Measurements from ENCODE around the gene SYTL3. TPM values are rescaled to one million over a fixed set of nuclear protein-coding genes. Genes with fewer than 3 reads are reported as not detected.

Gene SYTL3
- total and polyA plus RNA-seq, 2 experiments from 2014 or later, result 0.07 TPM; not detected in 1

GRCh38 chr6:158762787-158763433, 113.1 kb downstream of the SYTL3 start:
- H3K36me3 Mint-ChIP-seq (ENCODE audit: low read depth), result peaks cover 37% of the 10 kb centered on the region
- no peak overlapping the region for H3K4me3 Mint-ChIP-seq
- Histone ChIP-seq H3K4me3 (no peak overlapping the region), H3K36me3 (ENCODE audit: insufficient read depth) (peaks cover 23% of the 10 kb centered on the region), H3K9me2 (ENCODE audit: insufficient read depth) (no peaks in the 10 kb centered on the region), H3K27me3 (ENCODE audit: insufficient read depth) (no peaks in the 10 kb centered on the region), H3K27ac (ENCODE audit: low read depth) (peak overlapping the region; percentile 67), H3K4me2 (no peak overlapping the region), H4K20me1 (replicated peaks; ENCODE audit: insufficient read depth) (peaks cover 12% of the 10 kb centered on the region), H2AFZ (no peak overlapping the region), H3F3A (replicated peaks; ENCODE audit: low read depth) (peaks cover 45% of the 10 kb centered on the region), H3K79me2 (replicated peaks; ENCODE audit: insufficient read depth) (no peaks in the 10 kb centered on the region), H3K4me1 (ENCODE audit: insufficient read depth) (peaks cover 9% of the 10 kb centered on the region)
- H3K27ac Mint-ChIP-seq, result peak overlapping the region; percentile 15; the same call in 1 of the 2 replicates
- peaks cover 23% of the 10 kb centered on the region for H3K4me1 Mint-ChIP-seq
- no peak for TF ChIP-seq EZH2 (IDR thresholded peaks at IDR 0.05; ENCODE audit: low read depth, unreplicated experiment)
- peak; percentile 20; the same call in 1 of the 2 replicates for TF ChIP-seq POLR2AphosphoS5 (IDR thresholded peaks at IDR 0.05; ENCODE audit: low read depth)
- peak; percentile 20 for DNase-seq (ENCODE audit: low spot score)
- H3K27me3 Mint-ChIP-seq (ENCODE audit: insufficient read depth, low read depth, poor library complexity), result peaks cover 27% of the 10 kb centered on the region
- peak; percentile 5 for ATAC-seq
- peaks cover 2% of the 10 kb centered on the region; the same call in 2 of the 3 replicates for H3K9me3 Mint-ChIP-seq

GRCh38 chr6:158763434-158764182, 113.8 kb downstream of the SYTL3 start:
- Mint-ChIP-seq H3K27me3 (ENCODE audit: insufficient read depth, low read depth, poor library complexity) (peaks cover 27% of the 10 kb centered on the region), H3K4me3 (no peak overlapping the region), H3K27ac (peak overlapping the region; percentile 67), H3K9me3 (peaks cover 2% of the 10 kb centered on the region; the same call in 2 of the 3 replicates), H3K36me3 (ENCODE audit: low read depth) (peaks cover 44% of the 10 kb centered on the region), H3K4me1 (peaks cover 16% of the 10 kb centered on the region)
- Histone ChIP-seq H3K36me3 (ENCODE audit: insufficient read depth) (peaks cover 30% of the 10 kb centered on the region), H3F3A (replicated peaks; ENCODE audit: low read depth) (peaks cover 50% of the 10 kb centered on the region), H3K4me1 (ENCODE audit: insufficient read depth) (peaks cover 2% of the 10 kb centered on the region; the same call in 1 of the 2 replicates), H3K4me3 (no peak overlapping the region), H3K9me2 (ENCODE audit: insufficient read depth) (no peaks in the 10 kb centered on the region), H2AFZ (no peak overlapping the region), H3K79me2 (replicated peaks; ENCODE audit: insufficient read depth) (no peaks in the 10 kb centered on the region), H3K27me3 (ENCODE audit: insufficient read depth) (no peaks in the 10 kb centered on the region), H3K27ac (ENCODE audit: low read depth) (peak overlapping the region; percentile 67), H4K20me1 (replicated peaks; ENCODE audit: insufficient read depth) (peaks cover 12% of the 10 kb centered on the region), H3K4me2 (no peak overlapping the region)
- DNase-seq (ENCODE audit: low spot score), result no peak
- ATAC-seq, result peak; percentile 6; the same call in 1 of the 3 replicates
- TF ChIP-seq JUNB (IDR thresholded peaks at IDR 0.05; ENCODE audit: unreplicated experiment) (no peak), EZH2phosphoT487 (IDR thresholded peaks at IDR 0.05; ENCODE audit: unreplicated experiment) (no peak), ZNF462 (CRISPR knock-in tag; IDR thresholded peaks at IDR 0.05) (no peak), STAT1 (IDR thresholded peaks at IDR 0.05; ENCODE audit: unreplicated experiment) (no peak), EZH2 (IDR thresholded peaks at IDR 0.05; ENCODE audit: low read depth, unreplicated experiment) (no peak), ZNF114 (CRISPR knock-in tag; IDR thresholded peaks at IDR 0.05) (no peak), ZNF331 (CRISPR knock-in tag; IDR thresholded peaks at IDR 0.05; ENCODE audit: low read depth) (no peak), CREB1 (CRISPR knock-in tag; IDR thresholded peaks at IDR 0.05; ENCODE audit: low read depth) (no peak), CTCF (conservative IDR thresholded peaks at IDR 0.05; ENCODE audit: low read depth in 2 of 2) (no peak)
